ENCODE data around the gene VRTN.

DNA sequence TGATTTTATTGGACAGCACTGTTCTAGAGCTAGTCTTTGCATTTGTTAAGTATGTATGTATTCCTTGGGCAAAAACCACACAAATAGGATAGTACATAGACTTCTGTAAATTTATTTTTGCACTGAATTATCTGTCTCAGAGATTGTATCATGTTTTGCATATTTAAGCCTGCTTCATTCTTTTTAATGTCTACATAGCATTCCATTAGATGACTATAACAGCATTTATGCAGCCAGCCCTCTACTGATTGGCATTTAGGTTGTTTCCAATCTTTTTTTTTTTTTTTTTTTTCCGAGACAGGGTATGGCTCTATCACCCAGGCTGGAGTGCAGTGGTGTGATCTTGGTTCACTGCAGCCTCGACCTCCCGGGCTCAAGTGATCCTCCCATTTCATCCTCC, 43.2 kb downstream of the VRTN start:
- TF ChIP-seq SP4 (IDR thresholded peaks at IDR 0.05; ENCODE audit: low read length): no peak
- TF ChIP-seq, protein P1, sequence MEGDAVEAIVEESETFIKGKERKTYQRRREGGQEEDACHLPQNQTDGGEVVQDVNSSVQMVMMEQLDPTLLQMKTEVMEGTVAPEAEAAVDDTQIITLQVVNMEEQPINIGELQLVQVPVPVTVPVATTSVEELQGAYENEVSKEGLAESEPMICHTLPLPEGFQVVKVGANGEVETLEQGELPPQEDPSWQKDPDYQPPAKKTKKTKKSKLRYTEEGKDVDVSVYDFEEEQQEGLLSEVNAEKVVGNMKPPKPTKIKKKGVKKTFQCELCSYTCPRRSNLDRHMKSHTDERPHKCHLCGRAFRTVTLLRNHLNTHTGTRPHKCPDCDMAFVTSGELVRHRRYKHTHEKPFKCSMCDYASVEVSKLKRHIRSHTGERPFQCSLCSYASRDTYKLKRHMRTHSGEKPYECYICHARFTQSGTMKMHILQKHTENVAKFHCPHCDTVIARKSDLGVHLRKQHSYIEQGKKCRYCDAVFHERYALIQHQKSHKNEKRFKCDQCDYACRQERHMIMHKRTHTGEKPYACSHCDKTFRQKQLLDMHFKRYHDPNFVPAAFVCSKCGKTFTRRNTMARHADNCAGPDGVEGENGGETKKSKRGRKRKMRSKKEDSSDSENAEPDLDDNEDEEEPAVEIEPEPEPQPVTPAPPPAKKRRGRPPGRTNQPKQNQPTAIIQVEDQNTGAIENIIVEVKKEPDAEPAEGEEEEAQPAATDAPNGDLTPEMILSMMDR (IDR thresholded peaks at IDR 0.05; ENCODE audit: control extremely low read depth in 1 of 3, insufficient read depth in 1 of 3, low read depth in 1 of 3, low read length in 3 of 3): no peak
- TF ChIP-seq EP300 (IDR thresholded peaks at IDR 0.05; ENCODE audit: borderline replicate concordance in 1 of 2, low read depth in 2 of 2, low read length in 2 of 2): no peak
- no peak for TF ChIP-seq POLR2A (IDR thresholded peaks at IDR 0.05; ENCODE audit: control extremely low read depth in 1 of 2, low read depth in 2 of 2, low read length in 2 of 2)
- TF ChIP-seq POLR2AphosphoS5 (IDR thresholded peaks at IDR 0.05; ENCODE audit: low read depth, low read length): no peak
- TF ChIP-seq NRF1 (IDR thresholded peaks at IDR 0.05; ENCODE audit: low read depth, low read length): no peak
- no peak for TF ChIP-seq JUN (IDR thresholded peaks at IDR 0.05; ENCODE audit: low read depth, low read length)
- no peak for TF ChIP-seq RFX5 (IDR thresholded peaks at IDR 0.05; ENCODE audit: borderline replicate concordance, low read depth, low read length)
